GM12875 (cell line): ENCODE data around the gene HDAC4.

Experiments used
- H3K4me3 ChIP-seq: one replicate; pipeline ENCODE4 v1.5.1; 2011; ENCODE audit warnings: low read depth, low read length, control low read depth
- TF ChIP-seq, protein P1 (sequence below): IDR thresholded peaks from 2 replicates; pipeline ENCODE4 v1.5.1; 2011; ENCODE audit warnings: low read depth, mild to moderate bottlenecking, control low read depth, inconsistent platforms, low read length, moderate library complexity, borderline replicate concordance; ENCODE audit not compliant: insufficient read depth

HDAC4 gene

DNA sequence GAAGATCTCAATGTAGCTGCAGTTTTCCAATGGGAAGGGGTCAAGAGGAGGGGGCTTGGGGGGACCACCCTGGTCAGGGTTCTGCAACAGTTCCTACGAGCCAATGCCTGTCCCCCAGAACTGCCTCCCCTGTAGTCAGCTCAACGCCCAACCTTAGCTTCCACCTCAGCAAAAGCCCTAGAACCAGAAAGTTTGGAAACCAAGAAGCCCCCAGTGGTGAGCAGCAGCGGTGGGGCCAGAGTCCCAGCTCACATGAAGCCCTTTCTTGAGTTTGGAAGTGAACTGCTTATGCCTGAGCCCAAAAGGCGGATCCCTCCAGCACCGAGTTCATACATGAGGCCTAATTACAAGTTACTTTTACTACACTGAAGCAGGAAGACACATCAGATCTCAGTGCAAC is 162.4 kb downstream of the HDAC4 start:
- TF ChIP-seq, protein P1, sequence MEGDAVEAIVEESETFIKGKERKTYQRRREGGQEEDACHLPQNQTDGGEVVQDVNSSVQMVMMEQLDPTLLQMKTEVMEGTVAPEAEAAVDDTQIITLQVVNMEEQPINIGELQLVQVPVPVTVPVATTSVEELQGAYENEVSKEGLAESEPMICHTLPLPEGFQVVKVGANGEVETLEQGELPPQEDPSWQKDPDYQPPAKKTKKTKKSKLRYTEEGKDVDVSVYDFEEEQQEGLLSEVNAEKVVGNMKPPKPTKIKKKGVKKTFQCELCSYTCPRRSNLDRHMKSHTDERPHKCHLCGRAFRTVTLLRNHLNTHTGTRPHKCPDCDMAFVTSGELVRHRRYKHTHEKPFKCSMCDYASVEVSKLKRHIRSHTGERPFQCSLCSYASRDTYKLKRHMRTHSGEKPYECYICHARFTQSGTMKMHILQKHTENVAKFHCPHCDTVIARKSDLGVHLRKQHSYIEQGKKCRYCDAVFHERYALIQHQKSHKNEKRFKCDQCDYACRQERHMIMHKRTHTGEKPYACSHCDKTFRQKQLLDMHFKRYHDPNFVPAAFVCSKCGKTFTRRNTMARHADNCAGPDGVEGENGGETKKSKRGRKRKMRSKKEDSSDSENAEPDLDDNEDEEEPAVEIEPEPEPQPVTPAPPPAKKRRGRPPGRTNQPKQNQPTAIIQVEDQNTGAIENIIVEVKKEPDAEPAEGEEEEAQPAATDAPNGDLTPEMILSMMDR = no peak
- H3K4me3 ChIP-seq = no peak overlapping the region

GRCh38 chr2:239236808-239237205 is 164.0 kb downstream of the HDAC4 start:
- TF ChIP-seq, protein P1 = no peak
- H3K4me3 ChIP-seq = no peak overlapping the region

- TF ChIP-seq, protein P1 = no peak
- no peak overlapping the region for H3K4me3 ChIP-seq
Measured at GRCh38 chr2:239236043-239236807, 164.6 kb downstream of the HDAC4 start.

- TF ChIP-seq, protein P1 = no peak
- H3K4me3 ChIP-seq = no peak overlapping the region
Measured at GRCh38 chr2:239235311-239235710, 165.5 kb downstream of the HDAC4 start.

DNA sequence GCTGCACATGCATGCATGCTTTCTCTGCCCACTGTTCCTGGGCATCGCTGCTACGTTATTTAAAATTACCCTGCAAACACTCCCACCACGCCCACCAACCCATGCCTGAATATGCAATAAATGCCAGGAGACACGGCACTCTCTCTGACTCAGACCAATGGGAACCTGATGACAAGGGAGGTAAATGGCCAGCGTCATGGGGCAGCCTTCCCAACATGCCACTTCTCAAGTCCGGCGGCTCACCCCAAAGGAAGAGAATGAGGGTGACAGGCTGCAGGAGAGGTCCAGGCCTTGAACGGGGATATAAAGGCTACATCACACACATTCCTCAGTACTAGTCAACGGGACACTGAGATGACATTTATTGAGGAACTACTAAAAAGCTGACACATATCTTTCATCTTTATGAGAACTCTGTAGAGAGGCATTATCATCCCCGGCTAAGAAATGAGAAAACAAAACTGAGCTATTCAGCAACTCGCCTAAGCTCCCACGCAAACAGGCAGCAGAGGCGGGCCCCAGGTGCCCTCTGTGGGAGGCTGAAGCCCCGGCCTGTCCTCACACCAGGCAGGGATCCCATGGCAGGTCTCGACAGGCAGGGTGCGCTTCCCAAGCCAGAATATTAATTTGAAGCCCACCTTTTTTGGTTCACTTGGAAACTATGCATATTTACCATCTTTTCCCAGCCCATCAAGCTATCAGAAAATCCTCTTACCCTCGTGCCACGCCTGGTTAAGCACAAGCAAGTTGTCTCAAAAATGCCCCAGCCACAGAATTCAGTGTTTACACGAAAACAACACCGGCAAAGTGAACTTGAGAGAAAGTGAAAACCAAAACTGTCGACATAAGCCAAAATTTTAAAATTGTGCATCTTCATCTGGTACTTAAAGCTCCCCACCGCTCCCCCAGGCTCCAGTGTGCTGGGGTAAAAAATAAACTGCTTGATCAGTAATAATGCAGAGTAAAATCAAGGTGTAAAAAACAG is 166.3 kb downstream of the HDAC4 start:
- TF ChIP-seq, protein P1 = no peak
- H3K4me3 ChIP-seq = no peak overlapping the region

DNA sequence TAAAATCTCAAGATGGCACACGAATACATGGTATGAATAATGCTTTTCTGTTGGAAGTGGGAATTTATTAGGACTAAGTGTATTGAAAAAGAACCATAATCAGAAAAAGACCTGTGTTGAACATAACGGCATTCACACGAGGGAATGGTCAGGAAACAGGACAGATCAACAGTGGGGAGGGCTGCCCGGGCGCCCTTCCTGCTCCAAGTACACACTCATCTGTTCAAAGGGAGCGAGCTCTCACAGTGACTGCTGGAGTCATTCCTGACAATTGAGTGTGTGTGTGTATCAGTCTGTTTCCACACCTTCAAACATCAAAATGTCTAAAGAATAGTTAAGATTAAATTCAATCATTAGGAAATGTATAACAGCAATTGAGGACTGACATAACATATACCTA is 167.2 kb downstream of the HDAC4 start:
- TF ChIP-seq, protein P1 = no peak

DNA sequence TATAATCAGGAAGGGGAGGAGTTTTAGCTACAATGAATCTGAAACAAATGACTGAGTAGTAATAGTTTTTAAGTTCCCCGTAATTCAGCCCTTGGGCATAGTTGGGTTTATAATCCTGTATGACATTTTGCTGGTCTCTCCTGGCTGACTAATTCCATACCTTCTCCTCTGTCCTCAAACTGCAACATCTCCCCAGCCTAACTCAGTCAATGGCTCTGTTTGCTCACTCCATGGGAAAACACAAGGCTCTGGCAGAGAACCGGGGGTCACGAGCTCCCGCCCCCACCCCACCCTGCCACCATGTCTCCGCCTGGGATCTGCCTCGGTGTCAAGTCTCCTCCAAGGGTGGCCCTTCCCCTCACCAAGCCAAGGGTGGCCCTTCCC is 168.6 kb downstream of the HDAC4 start:
- TF ChIP-seq, protein P1 = no peak
- no peak overlapping the region for H3K4me3 ChIP-seq

More for the DNA sequence above, 167.2 kb downstream of the HDAC4 start:
- H3K4me3 ChIP-seq = no peak overlapping the region
